ENCODE measurements around the gene DCN. TPM values are rescaled to one million over a fixed set of nuclear protein-coding genes. Genes with fewer than 3 reads are reported as not detected.

The DCN gene
- total RNA-seq, 1 donor from 2014 or later, result 0.57 TPM

- DNase-seq (ENCODE audit: low read depth) (no peak), FAIRE-seq (peak; percentile 13)
- H3K4me3 Mint-ChIP-seq (ENCODE audit: unreplicated experiment), result no peak overlapping the region
- peaks cover 4% of the 10 kb centered on the region for H3K9me3 ChIP-seq (ENCODE audit: insufficient read depth, low read depth, low read length)
- H3K9me3 Mint-ChIP-seq (ENCODE audit: unreplicated experiment), result peaks cover 10% of the 10 kb centered on the region
- no peaks in the 10 kb centered on the region for H3K4me1 ChIP-seq (ENCODE audit: insufficient read depth, low read length)
- no peaks in the 10 kb centered on the region for H3K27me3 ChIP-seq (ENCODE audit: insufficient read depth, low read length)
- H3K27me3 Mint-ChIP-seq (ENCODE audit: low read depth, unreplicated experiment), result no peaks in the 10 kb centered on the region
- no peak overlapping the region for H3K9ac ChIP-seq (ENCODE audit: low read length)
- no peak for TF ChIP-seq CTCF (IDR thresholded peaks at IDR 0.05; ENCODE audit: insufficient read depth, low read depth, low read length)
- no peak for TF ChIP-seq EZH2 (IDR thresholded peaks at IDR 0.05; ENCODE audit: insufficient read depth, low read length)
- no peak overlapping the region for H2AFZ ChIP-seq (ENCODE audit: low read depth, low read length)
- H3K4me1 Mint-ChIP-seq (ENCODE audit: low read depth, unreplicated experiment), result peaks cover 11% of the 10 kb centered on the region
- H3K36me3 ChIP-seq (ENCODE audit: insufficient read depth, low read length), result no peaks in the 10 kb centered on the region
- no peak overlapping the region for H3K4me3 ChIP-seq (ENCODE audit: insufficient read depth, low read depth, low read length)
- H4K20me1 ChIP-seq (ENCODE audit: insufficient read depth, low read length), result no peaks in the 10 kb centered on the region
- no peak overlapping the region for H3K27ac ChIP-seq (ENCODE audit: low read depth, low read length)
- H3K4me2 ChIP-seq (ENCODE audit: low read length), result no peak overlapping the region
- H3K36me3 Mint-ChIP-seq (ENCODE audit: low read depth, unreplicated experiment), result no peaks in the 10 kb centered on the region
- H3K79me2 ChIP-seq (ENCODE audit: insufficient read depth, low read length), result no peaks in the 10 kb centered on the region
- H3K27ac Mint-ChIP-seq (ENCODE audit: unreplicated experiment), result no peak overlapping the region
Observed at GRCh38 chr12:91191513-91192111, 9.0 kb upstream of the DCN start.

- Histone ChIP-seq H3K9ac (ENCODE audit: low read length) (no peak overlapping the region), H3K27me3 (ENCODE audit: insufficient read depth, low read length) (no peaks in the 10 kb centered on the region), H3K79me2 (ENCODE audit: insufficient read depth, low read length) (no peaks in the 10 kb centered on the region), H3K36me3 (ENCODE audit: insufficient read depth, low read length) (no peaks in the 10 kb centered on the region), H3K4me2 (ENCODE audit: low read length) (peak overlapping the region; percentile 32), H3K4me1 (ENCODE audit: insufficient read depth, low read length) (no peaks in the 10 kb centered on the region), H3K4me3 (ENCODE audit: insufficient read depth, low read depth, low read length) (no peak overlapping the region), H2AFZ (ENCODE audit: low read depth, low read length) (no peak overlapping the region), H3K27ac (ENCODE audit: low read depth, low read length) (no peak overlapping the region), H3K9me3 (ENCODE audit: insufficient read depth, low read depth, low read length) (no peaks in the 10 kb centered on the region), H4K20me1 (ENCODE audit: insufficient read depth, low read length) (no peaks in the 10 kb centered on the region)
- Mint-ChIP-seq H3K27me3 (ENCODE audit: low read depth, unreplicated experiment) (no peaks in the 10 kb centered on the region), H3K36me3 (ENCODE audit: low read depth, unreplicated experiment) (no peaks in the 10 kb centered on the region), H3K9me3 (ENCODE audit: unreplicated experiment) (peaks cover 1% of the 10 kb centered on the region), H3K4me1 (ENCODE audit: low read depth, unreplicated experiment) (peaks cover 13% of the 10 kb centered on the region), H3K4me3 (ENCODE audit: unreplicated experiment) (no peak overlapping the region), H3K27ac (ENCODE audit: unreplicated experiment) (no peak overlapping the region)
- peak; percentile 83 for DNase-seq (ENCODE audit: low read depth)
- FAIRE-seq, result peak; percentile 90
- no peak for TF ChIP-seq CTCF (IDR thresholded peaks at IDR 0.05; ENCODE audit: insufficient read depth, low read depth, low read length)
Observed at GRCh38 chr12:91189516-91189915, 6.9 kb upstream of the DCN start.

GRCh38 chr12:91188778-91189177 is 6.2 kb upstream of the DCN start:
- Histone ChIP-seq H2AFZ (ENCODE audit: low read depth, low read length) (no peak overlapping the region), H3K9me3 (ENCODE audit: insufficient read depth, low read depth, low read length) (no peaks in the 10 kb centered on the region), H3K27ac (ENCODE audit: low read depth, low read length) (no peak overlapping the region), H3K27me3 (ENCODE audit: insufficient read depth, low read length) (no peaks in the 10 kb centered on the region), H3K36me3 (ENCODE audit: insufficient read depth, low read length) (no peaks in the 10 kb centered on the region), H3K4me3 (ENCODE audit: insufficient read depth, low read depth, low read length) (no peak overlapping the region), H3K9ac (ENCODE audit: low read length) (no peak overlapping the region), H3K4me1 (ENCODE audit: insufficient read depth, low read length) (no peaks in the 10 kb centered on the region), H3K79me2 (ENCODE audit: insufficient read depth, low read length) (no peaks in the 10 kb centered on the region), H4K20me1 (ENCODE audit: insufficient read depth, low read length) (no peaks in the 10 kb centered on the region), H3K4me2 (ENCODE audit: low read length) (no peak overlapping the region)
- Mint-ChIP-seq H3K4me3 (ENCODE audit: unreplicated experiment) (no peak overlapping the region), H3K4me1 (ENCODE audit: low read depth, unreplicated experiment) (peaks cover 11% of the 10 kb centered on the region), H3K9me3 (ENCODE audit: unreplicated experiment) (no peaks in the 10 kb centered on the region), H3K27ac (ENCODE audit: unreplicated experiment) (no peak overlapping the region), H3K27me3 (ENCODE audit: low read depth, unreplicated experiment) (no peaks in the 10 kb centered on the region), H3K36me3 (ENCODE audit: low read depth, unreplicated experiment) (no peaks in the 10 kb centered on the region)
- no peak for TF ChIP-seq CTCF (IDR thresholded peaks at IDR 0.05; ENCODE audit: insufficient read depth, low read depth, low read length)
- TF ChIP-seq EZH2 (IDR thresholded peaks at IDR 0.05; ENCODE audit: insufficient read depth, low read length), result no peak
- no peak for DNase-seq (ENCODE audit: low read depth)
- FAIRE-seq, result no peak

All from astrocyte (in vitro differentiated cells and primary cell).